ENCODE results near the gene ADAMTS12. TPM values are rescaled to one million over a fixed set of nuclear protein-coding genes. Genes with fewer than 3 reads are reported as not detected.

ADAMTS12 gene
- total RNA-seq, 1 experiment from 2014 or later = 0.18 TPM

GRCh38 chr5:33795496-33795895, 96.3 kb downstream of the ADAMTS12 start:
- H3K79me2 ChIP-seq (ENCODE audit: low read length) = no peaks in the 10 kb centered on the region
- H3K9ac ChIP-seq (ENCODE audit: low read length) = no peak overlapping the region
- no peak for TF ChIP-seq EZH2phosphoT487 (IDR thresholded peaks at IDR 0.05; ENCODE audit: borderline replicate concordance, low read length)
- TF ChIP-seq, protein P1, sequence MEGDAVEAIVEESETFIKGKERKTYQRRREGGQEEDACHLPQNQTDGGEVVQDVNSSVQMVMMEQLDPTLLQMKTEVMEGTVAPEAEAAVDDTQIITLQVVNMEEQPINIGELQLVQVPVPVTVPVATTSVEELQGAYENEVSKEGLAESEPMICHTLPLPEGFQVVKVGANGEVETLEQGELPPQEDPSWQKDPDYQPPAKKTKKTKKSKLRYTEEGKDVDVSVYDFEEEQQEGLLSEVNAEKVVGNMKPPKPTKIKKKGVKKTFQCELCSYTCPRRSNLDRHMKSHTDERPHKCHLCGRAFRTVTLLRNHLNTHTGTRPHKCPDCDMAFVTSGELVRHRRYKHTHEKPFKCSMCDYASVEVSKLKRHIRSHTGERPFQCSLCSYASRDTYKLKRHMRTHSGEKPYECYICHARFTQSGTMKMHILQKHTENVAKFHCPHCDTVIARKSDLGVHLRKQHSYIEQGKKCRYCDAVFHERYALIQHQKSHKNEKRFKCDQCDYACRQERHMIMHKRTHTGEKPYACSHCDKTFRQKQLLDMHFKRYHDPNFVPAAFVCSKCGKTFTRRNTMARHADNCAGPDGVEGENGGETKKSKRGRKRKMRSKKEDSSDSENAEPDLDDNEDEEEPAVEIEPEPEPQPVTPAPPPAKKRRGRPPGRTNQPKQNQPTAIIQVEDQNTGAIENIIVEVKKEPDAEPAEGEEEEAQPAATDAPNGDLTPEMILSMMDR (conservative IDR thresholded peaks at IDR 0.05; ENCODE audit: low read depth, low read length) = no peak
- TF ChIP-seq EZH2 (IDR thresholded peaks at IDR 0.05; ENCODE audit: low read length, unreplicated experiment) = no peak
- H3K27me3 ChIP-seq (ENCODE audit: low read length) = no peaks in the 10 kb centered on the region
- no peak for ATAC-seq
- no peaks in the 10 kb centered on the region for H3F3A ChIP-seq (ENCODE audit: low read length, unreplicated experiment)
- intact Hi-C loops (cut with micrococcal nuclease) = no loop called here
- POLR2A ChIA-PET (ENCODE audit: unreplicated experiment) = no interaction called here
- no peaks in the 10 kb centered on the region for H4K20me1 ChIP-seq (ENCODE audit: low read length)
- H3K9me2 ChIP-seq (replicated peaks; ENCODE audit: low read length) = no peaks in the 10 kb centered on the region
- no peaks in the 10 kb centered on the region for H3K9me3 ChIP-seq (ENCODE audit: low read length)
- H3K27ac ChIP-seq (ENCODE audit: low read length) = no peak overlapping the region
- CTCF ChIA-PET = no interaction called here
- no peak overlapping the region for H3K4me2 ChIP-seq (ENCODE audit: low read length)
- no peaks in the 10 kb centered on the region for H3K36me3 ChIP-seq (ENCODE audit: low read depth, low read length)
- no peak overlapping the region for H3K4me3 ChIP-seq (ENCODE audit: low read length)
- peaks cover 9% of the 10 kb centered on the region; the same call in 1 of the 2 replicates for H3K4me1 ChIP-seq (ENCODE audit: insufficient read depth, low read length)
- no TSS peak for BruUV-seq (replicated peaks)
- no peak for DNase-seq
- no peak overlapping the region for H2AFZ ChIP-seq (ENCODE audit: low read length)

- peaks cover 9% of the 10 kb centered on the region; the same call in 1 of the 2 replicates for H3K4me1 ChIP-seq (ENCODE audit: insufficient read depth, low read length)
- H3K4me2 ChIP-seq (ENCODE audit: low read length) = no peak overlapping the region
- H3K27ac ChIP-seq (ENCODE audit: low read length) = no peak overlapping the region
- CTCF ChIA-PET = no interaction called here
- no peak overlapping the region for H2AFZ ChIP-seq (ENCODE audit: low read length)
- TF ChIP-seq, protein P1 (conservative IDR thresholded peaks at IDR 0.05; ENCODE audit: low read depth, low read length) = no peak
- TF ChIP-seq EZH2phosphoT487 (IDR thresholded peaks at IDR 0.05; ENCODE audit: borderline replicate concordance, low read length) = no peak
- TF ChIP-seq EZH2 (IDR thresholded peaks at IDR 0.05; ENCODE audit: low read length, unreplicated experiment) = no peak
- H3K79me2 ChIP-seq (ENCODE audit: low read length) = no peaks in the 10 kb centered on the region
- no peak overlapping the region for H3K4me3 ChIP-seq (ENCODE audit: low read length)
- no peaks in the 10 kb centered on the region for H3K9me3 ChIP-seq (ENCODE audit: low read length)
- no peaks in the 10 kb centered on the region for H3K27me3 ChIP-seq (ENCODE audit: low read length)
- no TSS peak for BruUV-seq (replicated peaks)
- no peaks in the 10 kb centered on the region for H3K9me2 ChIP-seq (replicated peaks; ENCODE audit: low read length)
- intact Hi-C loops (cut with micrococcal nuclease) = no loop called here
- H3K9ac ChIP-seq (ENCODE audit: low read length) = no peak overlapping the region
- POLR2A ChIA-PET (ENCODE audit: unreplicated experiment) = no interaction called here
- no peaks in the 10 kb centered on the region for H3K36me3 ChIP-seq (ENCODE audit: low read depth, low read length)
- H3F3A ChIP-seq (ENCODE audit: low read length, unreplicated experiment) = no peaks in the 10 kb centered on the region
- H4K20me1 ChIP-seq (ENCODE audit: low read length) = no peaks in the 10 kb centered on the region
- peak; percentile 44 for DNase-seq
- ATAC-seq = peak; percentile 58; the same call in 1 of the 2 replicates
Measured at GRCh38 chr5:33794550-33795181, 97.1 kb downstream of the ADAMTS12 start.

GRCh38 chr5:33793836-33794549, 97.8 kb downstream of the ADAMTS12 start:
- no peak overlapping the region for H3K27ac ChIP-seq (ENCODE audit: low read length)
- no peak overlapping the region for H3K4me2 ChIP-seq (ENCODE audit: low read length)
- intact Hi-C loops (cut with micrococcal nuclease) = no loop called here
- no peaks in the 10 kb centered on the region for H3K79me2 ChIP-seq (ENCODE audit: low read length)
- BruUV-seq (replicated peaks) = no TSS peak
- no peaks in the 10 kb centered on the region for H3F3A ChIP-seq (ENCODE audit: low read length, unreplicated experiment)
- no peaks in the 10 kb centered on the region for H4K20me1 ChIP-seq (ENCODE audit: low read length)
- H3K9ac ChIP-seq (ENCODE audit: low read length) = no peak overlapping the region
- H3K4me1 ChIP-seq (ENCODE audit: insufficient read depth, low read length) = peaks cover 14% of the 10 kb centered on the region
- no peak for DNase-seq
- H3K4me3 ChIP-seq (ENCODE audit: low read length) = no peak overlapping the region
- no peaks in the 10 kb centered on the region for H3K9me3 ChIP-seq (ENCODE audit: low read length)
- CTCF ChIA-PET = no interaction called here
- ATAC-seq = no peak
- H3K36me3 ChIP-seq (ENCODE audit: low read depth, low read length) = no peaks in the 10 kb centered on the region
- no peak overlapping the region for H2AFZ ChIP-seq (ENCODE audit: low read length)
- H3K27me3 ChIP-seq (ENCODE audit: low read length) = no peaks in the 10 kb centered on the region
- TF ChIP-seq, protein P1 (conservative IDR thresholded peaks at IDR 0.05; ENCODE audit: low read depth, low read length) = no peak
- no peaks in the 10 kb centered on the region for H3K9me2 ChIP-seq (replicated peaks; ENCODE audit: low read length)
- POLR2A ChIA-PET (ENCODE audit: unreplicated experiment) = no interaction called here
